CD4-positive, alpha-beta T cell treated with Interleukin-4 for 4 hours (primary cell): ENCODE measurements around the gene RBM20.
"Not testable (repeated sequence)": the region's sequence is repeated elsewhere in the genome, so short reads cannot be mapped to it uniquely, and the experiment has no call there.

Experiments
- DNase-seq: peaks from one replicate; pipeline ENCODE4 v3.0.0-alpha.2; 2020

The RBM20 gene

DNA sequence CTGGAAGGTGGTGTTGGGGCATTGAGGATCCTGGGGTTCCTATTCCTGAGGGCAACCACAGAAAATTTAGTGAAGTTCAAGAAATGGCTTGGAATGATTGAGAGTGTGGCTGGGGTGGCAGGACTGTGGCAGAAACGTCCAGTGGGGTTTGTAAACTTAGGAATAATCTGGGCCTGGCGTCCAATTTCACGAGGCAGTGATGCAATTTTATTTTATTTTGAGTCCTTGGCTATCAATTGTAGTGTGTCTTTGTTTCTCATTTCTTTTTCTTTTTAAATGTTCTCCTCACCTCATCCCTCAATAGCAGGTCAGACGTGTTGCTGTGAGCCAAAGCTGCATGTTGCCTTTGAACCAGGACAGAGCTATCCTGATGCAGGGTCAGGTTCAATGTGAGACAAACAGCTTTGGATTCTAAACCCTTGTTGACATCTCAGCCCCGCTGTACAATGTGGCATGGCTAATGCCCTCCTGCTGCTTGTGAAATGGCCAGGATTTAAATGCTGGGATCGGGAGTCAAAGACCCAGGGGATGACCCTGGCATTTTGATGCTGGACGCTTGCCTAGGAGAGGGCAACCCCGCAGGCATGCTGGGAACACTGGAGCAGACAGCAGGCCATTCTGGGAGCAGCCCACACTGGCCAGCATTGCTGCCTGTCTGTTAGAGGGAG lies 64.8 kb downstream of the RBM20 start:
- no peak for DNase-seq

DNA sequence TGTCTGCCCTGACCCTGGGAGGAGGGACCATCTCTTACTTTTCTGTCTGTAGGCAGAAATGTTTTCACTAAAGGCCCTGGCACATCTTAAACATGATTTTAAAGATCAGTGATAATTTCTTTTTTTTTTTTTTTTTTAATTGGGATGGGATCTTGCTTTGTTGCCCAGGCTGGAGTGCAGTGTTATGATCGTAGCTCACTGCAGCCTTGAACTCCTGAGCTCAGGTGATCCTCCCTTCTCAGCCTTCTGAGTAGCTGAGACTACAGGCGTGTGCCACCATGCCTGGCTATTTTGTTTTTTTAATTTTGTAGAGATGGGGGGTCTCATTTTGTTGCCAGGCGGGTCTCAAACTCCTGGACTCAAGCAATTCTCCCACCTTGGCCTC lies 65.3 kb downstream of the RBM20 start:
- no peak for DNase-seq

DNA sequence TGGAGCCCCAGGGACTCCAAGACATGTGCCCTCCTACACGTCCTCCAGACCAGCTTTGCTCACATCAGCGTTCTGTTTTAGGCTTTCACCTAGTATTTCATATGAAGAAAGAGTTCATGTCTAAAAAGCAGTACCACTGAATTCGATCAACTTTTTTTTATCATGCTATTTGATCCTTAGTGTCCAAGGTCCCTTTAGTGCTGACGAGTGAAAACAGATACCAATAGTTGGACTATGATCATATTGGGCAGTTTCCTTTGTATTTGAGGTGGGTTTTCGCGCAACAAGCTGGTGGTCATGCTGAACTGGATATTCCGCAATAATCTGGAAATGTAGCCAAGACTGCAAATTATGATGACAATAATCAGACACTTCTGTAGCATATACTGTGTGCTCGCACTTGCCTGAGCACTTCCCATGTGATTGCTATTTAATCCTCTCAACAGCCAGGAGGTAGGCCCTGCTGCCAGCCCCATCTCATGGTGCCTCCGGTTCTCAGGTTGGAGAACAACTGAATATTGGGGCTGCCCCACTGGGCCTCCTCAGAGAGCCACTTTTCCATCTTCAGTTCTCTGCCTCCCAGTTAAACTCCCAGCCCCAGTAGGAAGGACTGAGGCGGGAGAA lies 65.9 kb downstream of the RBM20 start:
- DNase-seq: no peak

DNA sequence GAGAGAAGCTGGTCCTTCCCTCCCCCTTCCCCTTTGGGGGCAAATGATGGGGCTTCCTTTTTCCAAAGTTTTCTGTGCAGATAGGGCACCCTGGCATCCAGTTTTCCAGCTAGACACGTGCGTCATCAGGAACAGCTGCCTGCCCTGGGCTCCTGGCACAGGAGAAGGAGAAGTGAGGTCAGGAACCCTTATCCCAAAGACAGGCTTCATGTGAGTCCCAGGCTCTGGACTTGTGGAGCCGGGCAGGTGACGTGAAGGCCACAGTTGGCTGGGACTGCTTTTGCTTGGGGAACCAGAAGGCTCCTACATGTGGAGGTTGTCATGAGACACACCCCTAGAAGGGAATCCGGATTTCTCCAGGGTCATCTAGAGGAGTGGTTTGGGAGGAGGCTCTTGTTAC lies 66.5 kb downstream of the RBM20 start:
- no peak for DNase-seq

DNA sequence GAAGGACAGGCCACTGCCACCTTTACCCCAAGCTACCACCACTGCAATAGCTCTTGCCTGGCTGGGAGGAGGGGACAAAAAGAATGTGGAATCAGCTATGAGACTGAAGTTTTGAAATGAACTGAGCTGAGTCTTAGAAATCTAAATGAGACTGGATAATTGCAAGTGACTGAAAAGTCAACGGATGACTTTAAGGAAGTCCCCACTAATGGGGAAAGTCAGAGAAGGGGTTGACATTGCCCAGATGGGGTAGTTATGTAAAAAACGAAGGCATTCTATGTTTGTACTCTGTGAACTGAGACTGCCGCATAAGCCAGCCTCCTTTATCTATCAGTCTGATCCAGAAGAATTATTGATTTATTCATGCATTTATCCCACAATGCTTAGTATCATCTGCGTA lies 67.2 kb downstream of the RBM20 start:
- DNase-seq: no peak

DNA sequence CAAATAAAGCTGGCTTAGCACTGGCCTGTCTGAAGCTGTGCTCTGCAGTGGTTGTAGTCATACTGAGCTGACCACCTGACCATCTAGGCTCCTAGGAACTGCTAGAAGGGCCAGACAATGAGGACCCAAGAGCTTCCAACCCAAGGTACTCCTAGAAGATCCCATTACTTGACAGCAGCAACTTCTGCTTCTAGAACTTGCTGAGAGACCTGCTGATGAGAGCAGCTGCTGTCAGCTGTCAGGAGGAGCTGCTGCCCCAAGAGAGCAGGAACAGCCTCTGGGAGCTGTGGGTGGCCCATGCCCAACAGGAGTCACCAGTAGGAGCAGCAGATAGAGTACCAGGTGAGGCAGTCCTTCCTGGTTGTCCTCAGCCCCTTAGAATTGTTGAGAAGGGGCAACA lies 70.2 kb downstream of the RBM20 start:
- no peak for DNase-seq

DNA sequence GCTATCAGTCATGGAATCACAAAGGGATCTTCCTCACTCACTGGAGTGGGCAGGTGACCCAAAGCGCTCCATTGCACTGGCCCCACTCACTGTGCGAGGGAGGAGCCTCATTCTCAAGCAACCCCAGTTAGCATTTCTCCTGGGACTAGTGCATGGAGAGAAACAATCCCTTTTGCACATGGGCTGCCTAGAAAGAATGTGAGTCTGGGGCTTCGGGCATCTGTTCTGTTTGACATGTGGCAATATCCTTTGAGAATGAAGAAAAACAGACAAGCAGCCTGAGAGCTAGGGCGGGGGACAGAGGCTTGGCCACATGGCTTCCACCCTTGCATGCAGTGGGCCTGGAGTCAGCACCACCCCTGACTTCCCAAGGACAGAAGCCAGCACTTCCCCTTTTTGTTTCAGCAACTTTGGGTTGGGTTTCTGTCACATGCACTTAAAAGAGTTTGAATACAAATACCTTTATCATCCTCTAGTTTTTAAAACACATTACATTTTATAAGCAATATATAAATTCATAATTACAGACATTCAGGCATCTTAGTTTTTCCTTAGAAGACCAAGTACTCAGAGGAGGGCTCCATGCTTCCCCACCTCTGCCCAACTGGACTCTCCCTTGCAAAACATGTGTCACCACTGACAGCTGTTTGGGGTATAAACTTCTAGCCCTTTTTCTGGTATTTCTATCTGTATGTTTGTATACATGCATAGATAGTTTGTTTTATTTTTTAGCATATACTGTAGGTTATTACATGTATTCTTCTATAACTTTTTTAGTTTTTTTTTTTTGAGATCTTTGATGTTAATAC lies 73.8 kb downstream of the RBM20 start:
- DNase-seq: no peak

DNA sequence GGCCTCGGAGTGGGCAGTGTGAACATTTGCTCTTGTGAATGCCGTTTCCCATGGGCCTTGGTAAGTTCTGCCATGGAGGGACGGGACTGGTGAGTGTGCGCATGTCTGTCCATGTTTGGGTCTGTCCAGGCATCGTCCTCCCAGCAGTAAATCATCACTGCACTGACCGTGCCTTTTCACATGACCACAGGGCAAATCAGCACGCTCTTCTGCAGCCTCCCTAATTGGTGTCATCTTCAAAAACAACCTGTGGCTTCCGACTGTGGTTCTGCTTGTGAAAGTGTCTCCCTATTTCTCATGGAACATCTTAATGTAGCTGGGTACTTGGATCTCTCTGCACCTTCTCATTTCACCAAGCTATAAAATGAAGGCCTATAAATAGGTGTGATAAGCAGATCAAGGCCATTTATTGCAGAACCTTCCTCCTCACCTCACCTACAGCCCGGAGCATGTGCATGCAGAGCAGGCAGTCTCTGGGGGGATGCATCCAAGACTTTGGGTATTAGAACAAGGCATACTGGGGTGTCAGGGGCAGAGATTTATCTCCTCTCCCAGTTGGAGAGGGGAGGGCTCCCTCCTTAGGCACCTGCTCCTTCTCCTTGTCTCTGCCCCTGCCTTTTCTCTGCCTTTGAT lies 77.4 kb downstream of the RBM20 start:
- no peak for DNase-seq

DNA sequence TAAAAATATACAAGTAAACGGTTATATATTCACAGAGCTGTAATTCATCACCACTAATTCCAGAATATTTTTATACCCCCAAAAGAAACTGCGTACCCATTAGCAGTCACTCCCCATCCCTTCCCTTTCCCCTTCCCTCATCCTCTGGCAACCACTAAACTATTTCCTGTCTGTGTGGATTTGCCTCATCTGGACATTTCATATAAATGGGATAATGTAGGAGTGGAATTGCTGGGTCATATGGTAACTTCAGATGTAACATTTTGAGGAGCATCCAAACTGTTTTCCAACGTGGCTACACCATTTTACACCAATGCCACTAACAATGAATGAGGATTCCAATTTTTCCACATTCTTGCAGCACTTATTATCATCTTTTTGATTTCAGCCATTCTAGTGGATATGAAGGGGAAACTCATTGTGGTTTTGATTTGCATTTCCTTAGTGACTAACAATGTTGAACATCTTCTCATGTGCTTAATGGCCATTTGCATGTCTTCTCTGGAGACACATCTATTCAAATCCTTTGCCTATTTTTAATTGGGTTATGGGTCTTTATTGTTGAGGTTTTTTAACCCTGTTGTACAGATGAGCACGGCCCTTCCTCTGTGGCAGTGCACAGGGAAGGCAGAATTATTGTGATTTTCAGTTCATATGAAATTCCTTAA lies 79.2 kb downstream of the RBM20 start:
- DNase-seq: peak; percentile 5

DNA sequence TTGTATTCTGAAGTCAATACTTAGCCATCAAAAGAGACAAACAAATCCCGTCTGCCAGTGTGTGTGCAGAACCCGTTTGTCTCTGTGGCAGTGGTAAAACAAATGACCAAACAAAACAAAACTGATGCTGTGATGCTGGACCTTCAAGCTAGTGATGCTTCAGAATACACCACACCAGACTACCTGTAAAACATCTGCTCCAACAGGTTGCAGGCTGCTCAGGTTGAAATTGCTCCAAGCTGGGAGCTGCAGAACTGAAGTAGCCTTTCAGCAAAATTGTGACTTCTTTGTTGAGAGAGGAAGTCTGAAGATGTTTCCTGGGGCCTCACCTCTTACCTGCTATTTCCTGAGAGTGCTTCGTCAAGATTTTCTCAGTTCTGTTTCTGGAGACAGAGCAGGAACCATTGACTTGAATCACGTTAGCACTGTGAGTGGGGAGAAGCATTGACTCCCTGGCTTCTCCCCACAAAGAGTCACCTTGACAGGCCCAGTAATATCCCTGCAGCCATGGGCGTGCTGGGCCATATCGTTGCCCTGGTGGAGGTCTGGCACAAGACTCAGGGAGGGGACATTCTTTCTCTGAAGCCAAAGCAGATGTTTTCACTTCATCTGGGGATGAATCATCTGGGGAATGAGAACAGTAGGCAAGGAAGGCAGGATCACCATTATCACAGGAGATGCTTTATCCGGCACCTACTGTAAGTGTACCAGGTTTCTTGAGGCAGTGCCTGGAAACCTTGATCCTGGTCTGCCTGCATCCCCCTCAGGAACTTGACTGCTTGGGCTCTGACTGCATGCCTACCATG lies 80.2 kb downstream of the RBM20 start:
- peak; percentile 11 for DNase-seq

DNA sequence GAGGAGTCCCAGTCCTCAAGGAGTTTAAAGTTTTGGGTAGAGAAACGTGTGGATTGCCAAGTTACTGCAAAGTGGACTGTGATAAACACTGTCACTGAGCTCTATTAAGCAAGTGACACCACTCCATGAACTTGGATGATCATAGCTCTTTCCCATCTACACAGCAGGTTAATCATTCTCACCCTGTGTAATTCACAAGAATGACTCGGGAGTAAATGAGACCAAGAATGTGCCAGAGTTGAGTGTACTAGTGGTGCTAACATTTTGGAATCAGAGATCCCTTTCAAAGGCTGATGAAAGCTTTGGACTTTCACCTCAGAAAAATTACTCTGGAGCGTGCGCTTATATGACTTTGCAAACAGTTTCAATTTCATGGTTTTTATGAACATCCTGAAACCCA lies 80.8 kb downstream of the RBM20 start:
- DNase-seq: no peak

DNA sequence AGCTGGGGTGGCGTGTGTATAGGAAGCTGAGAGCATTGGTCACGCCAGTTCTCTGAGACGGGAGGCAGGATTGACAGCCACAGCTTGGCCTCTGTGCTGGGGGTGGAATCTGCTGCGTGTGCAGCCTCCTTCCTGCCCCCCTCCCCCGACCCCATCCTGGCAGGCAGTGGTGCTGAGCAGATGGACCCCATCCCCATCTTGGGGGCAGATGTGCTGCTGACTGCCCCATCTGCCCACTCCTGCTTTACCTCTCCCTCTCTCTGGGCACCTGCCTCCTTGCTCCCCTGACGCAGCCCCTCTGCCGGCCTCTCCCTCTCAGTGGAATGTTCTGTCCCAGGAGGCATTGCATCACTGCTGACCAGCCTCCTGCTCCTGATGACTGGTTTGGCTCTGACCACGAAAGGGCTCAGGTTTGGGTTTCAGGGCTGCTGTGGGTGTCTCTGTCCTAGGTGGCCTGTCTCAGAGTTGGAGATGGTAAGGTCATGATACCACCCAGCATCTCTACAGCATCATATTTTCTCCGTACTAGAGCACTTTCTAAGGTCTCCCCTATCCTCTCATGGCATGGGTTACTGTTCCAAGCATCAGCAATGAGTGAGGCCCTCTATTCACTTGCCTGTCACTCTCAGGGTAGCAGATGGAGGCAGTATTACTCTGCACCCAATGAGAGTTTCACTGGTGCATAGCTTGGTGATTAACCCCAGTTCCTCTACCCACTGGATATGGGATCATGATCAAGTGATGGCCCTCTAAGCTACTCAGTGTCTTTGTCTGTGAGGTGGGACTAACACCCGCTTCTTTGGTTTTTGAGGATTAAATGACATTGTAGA lies 81.9 kb downstream of the RBM20 start:
- DNase-seq: no peak

DNA sequence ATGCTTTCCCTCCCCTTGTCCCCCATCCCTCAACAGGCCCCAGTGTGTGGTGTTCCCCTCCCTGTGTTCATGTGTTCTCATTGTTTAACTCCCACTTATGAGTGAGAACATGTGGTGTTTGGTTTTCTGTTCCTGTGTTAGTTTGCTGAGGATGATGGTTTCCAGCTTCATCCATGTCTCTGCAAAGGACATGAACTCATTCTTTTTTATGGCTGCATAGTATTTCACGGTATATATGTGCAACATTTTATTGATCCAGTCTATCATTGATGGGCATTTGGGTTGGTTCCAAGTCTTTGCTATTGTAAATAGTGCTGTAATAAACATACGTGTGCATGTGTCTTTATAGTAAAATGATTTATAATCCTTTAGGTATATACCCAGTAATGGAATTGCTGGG lies 83.6 kb downstream of the RBM20 start:
- not testable (repeated sequence) for DNase-seq

DNA sequence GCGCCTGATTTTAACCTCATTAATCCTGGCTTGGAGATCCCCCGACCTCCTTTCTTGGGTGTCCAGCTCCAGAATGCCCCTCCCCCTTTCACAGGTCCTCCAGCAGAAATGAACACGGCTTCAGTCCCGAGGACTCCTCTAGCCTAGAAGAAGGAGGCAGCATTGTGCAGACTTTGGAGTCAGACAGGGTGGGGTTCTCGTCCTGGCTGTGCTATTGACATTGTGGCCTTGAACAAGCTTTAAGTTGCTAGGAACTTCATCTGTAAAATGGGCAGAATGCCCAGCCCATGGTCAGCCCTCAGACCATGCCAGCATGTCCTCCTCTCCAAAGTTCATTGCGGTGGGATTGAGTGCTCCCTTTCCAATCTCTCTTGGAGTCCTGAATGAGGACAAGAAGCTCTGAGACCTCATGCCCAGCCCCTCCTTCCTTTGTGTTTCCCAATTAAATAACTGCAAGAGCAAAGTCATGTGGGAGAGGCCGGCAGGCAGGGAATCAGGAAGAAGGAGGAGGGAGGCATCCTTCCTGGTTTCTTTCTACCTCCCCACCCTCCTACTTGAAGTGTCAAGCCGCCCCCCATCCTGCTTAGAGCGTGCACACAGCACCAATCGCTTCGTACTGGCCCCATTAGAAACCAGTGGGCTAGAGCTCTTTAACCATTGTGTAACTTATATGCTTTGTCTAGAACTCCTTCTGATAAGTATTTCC lies 86.4 kb downstream of the RBM20 start:
- DNase-seq: no peak

DNA sequence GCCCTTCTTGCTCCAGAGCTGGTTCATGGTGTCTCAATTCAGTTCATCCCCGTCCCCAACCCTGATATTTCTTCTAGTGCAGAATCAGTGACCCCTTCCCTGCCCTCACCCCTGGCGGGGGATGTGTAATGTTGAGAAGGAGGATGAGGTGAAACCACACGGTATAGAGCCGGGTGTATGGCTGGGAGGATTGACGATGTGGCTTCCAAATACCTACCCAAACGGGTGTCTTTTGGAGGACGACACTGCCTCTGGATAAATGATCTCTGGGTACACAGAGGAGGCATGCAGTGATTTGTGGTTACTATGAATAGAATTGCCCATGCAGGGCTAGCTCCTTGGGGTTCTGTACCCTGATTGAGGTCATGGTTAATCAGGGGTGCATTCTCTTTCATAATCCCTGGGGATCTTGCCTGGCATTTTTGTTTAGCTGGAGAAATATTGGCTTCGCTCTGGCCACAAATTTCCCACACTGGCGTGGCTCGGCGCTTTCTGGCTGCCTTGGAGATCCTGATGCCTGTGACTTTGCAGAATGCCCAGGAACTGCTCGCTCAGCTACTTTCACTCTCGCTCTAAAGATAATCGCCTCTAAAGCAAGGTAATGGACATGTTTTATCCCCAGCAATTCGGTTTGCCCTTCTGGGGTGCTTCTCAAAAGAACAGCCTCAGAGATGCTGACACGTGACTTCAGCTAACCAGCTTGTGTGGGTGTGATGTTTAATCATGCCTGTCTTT lies 89.2 kb downstream of the RBM20 start:
- no peak for DNase-seq

DNA sequence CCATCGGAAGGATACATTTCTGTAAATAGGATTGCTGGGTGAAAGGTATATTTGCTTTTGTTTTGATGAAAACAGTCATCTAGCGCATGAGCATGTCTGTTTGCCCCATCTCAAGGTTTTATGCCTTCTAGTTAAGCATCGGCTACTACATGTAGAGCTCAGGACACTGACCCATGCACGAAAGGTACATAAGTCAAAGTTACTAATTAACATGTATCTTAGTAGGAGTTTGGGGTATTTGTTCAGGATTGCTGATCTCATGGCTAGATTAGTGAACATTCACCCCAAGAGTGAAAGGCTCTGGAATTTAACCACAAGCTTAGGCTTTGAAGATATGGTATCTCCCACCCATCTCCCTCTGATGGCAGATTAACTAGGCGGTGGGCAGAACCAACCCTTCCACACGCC lies 91.5 kb downstream of the RBM20 start:
- no peak for DNase-seq

DNA sequence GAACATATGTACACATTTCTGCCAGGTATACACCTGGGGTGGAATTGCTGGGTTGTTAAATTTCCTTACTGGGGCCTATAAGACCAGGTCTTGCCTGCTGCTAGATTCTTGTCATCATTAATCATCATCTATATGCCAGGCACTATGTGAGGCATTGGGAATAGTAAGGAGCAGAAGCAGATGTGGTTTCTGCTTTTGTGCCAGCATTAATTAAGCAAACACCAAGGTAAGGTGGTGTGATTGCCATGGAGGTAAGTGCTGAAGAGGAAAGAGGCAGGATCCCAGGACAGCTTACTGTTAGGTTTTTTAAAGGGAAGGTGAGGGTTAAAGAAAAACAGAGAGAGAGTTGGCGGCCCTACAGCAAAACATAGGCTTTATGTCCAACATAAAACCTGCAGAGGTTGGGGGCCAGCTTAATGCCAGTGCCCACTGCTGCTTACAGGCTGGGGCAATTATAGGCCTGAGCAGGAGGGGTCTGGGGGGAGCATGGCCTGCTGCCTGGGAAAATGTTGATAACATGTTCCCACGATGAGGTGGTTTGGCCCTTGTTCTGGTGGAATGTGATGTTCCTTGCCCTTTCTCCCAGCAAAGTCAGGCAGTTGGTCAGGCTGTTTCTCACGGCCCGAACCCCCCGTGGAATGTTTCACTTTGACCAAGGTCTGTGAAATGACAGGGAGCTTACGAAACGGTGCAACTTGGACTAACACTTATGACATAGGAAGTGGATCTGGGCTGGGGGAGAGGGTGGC lies 93.9 kb downstream of the RBM20 start:
- no peak for DNase-seq

DNA sequence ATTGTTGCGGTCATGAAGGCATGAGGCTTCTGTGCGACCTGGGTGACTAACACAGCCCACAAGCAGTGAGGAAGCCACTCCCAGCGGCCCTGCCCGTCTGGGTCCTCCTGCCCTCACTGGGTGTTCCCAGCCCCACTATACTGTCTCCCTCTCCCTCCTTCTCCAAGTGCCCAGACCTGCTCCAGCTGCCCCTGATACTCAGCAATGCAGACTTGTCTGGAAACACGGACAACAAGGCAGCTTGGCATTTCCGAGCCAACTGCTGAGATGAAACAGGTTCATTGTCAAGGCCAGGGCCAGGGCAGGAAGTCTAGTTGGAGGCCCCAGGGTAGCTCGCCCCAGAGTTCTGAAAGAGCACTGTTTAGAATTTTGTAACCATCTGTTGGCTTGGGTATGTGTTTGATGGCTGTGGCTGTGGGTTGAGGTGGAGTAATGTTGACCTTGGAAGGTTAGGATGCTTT lies 95.7 kb downstream of the RBM20 start:
- peak; percentile 22 for DNase-seq

DNA sequence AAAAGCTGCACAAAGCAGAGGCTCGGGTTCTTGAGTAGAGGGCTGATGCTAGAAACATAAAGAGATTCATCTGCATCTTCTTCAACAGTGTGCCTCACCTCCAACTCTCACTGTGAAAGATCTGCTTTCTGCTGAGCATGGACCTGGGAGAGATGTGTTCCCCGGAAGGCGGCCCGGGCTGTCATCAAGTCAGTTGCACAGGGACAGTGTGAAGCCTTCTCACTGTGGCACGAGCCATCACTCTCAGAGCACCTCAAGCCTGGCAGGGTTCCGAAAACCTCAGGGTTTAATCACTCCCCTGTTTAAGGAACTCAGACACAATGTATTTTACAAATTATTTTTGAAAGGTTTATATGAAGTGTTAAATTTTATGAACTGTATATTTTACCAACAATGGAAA lies 98.7 kb downstream of the RBM20 start:
- no peak for DNase-seq
